GM12878 (cell line): ENCODE data around the gene DIAPH2. TPM values are rescaled to one million over a fixed set of nuclear protein-coding genes. Genes with fewer than 3 reads are reported as not detected.

Experiments used
- ATAC-seq: fragments of 200-7000 bp; cut with Tn5 transposase; 3 replicates; pipeline ENCODE4 v1.9.1; 2020; ENCODE audit warnings: mild to moderate bottlenecking, moderate library complexity
- BruUV-seq: library from RNA; stranded (reverse); fragments of 400-500 nt; replicated peaks from 2 replicates; lab custom pipeline; 2021; lab: Mats Ljungman, UMichigan
- CTCF ChIA-PET: fragments of 300-600 bp; sonication (Branson Sonifier 250); formaldehyde crosslinking; extraction: SDS; loops from one replicate; lab custom pipeline; 2021; ENCODE audit warnings: inconsistent platforms; lab: Yijun Ruan, JAX
- POLR2A ChIA-PET: fragments of 350-600 bp; formaldehyde crosslinking; extraction: SDS; loops from one replicate; lab custom pipeline; 2021; ENCODE audit warnings: inconsistent platforms; lab: Charles Lee
- RAD21 ChIA-PET: fragments of 300-600 bp; sonication (Branson Sonifier 250); formaldehyde crosslinking; loops from one replicate; lab custom pipeline; 2023; ENCODE audit warnings: antibody characterized with exemption; ENCODE audit not compliant: unreplicated experiment; lab: Charles Lee
- SMC1A ChIA-PET: fragments of 300-600 bp; sonication (Branson Sonifier 250); formaldehyde crosslinking; loops from one replicate; lab custom pipeline; 2023; ENCODE audit not compliant: unreplicated experiment, uncharacterized antibody; lab: Charles Lee
- DNase-seq: peaks from one replicate; pipeline ENCODE4 v3.0.0-alpha.2; 2011; ENCODE audit warnings: low read depth, low spot score
- FAIRE-seq: peaks from 3 replicates; lab custom pipeline; 2011; peaks lifted over from hg19 to GRCh38; lab: Jason Lieb, UNC
- H2AFZ ChIP-seq: 2 replicates; pipeline ENCODE4 v1.6.0; 2011; ENCODE audit warnings: low read depth, low read length, control low read depth; ENCODE audit not compliant: control insufficient read depth
- H3K27ac ChIP-seq: 2 replicates; pipeline ENCODE4 v1.5.1; 2011; ENCODE audit warnings: control low read depth; ENCODE audit not compliant: control insufficient read depth, insufficient read depth
- H3K27me3 ChIP-seq, 2 experiments: replicated peaks in 1 of 2; 2 replicates each; pipeline versions ENCODE4 v1.6.0 to v1.6.1; 2011; ENCODE audit warnings: low read length in 1 of 2; ENCODE audit not compliant: control insufficient read depth in 2 of 2, insufficient read depth in 2 of 2
- H3K36me3 ChIP-seq, 2 experiments: 2 replicates each; pipeline ENCODE4 v1.5.1; 2011; ENCODE audit warnings: low read length in 1 of 2; ENCODE audit not compliant: control insufficient read depth in 2 of 2, insufficient read depth in 2 of 2
- H3K4me1 ChIP-seq: 2 replicates; pipeline ENCODE4 v1.6.1; 2011; ENCODE audit warnings: mild to moderate bottlenecking, low read length, moderate library complexity, mixed read lengths; ENCODE audit not compliant: control insufficient read depth, insufficient read depth
- H3K4me2 ChIP-seq: 2 replicates; pipeline ENCODE4 v1.6.0; 2011; ENCODE audit warnings: control low read depth; ENCODE audit not compliant: control insufficient read depth, insufficient read depth
- H3K4me3 ChIP-seq: fragments of 200-600 bp; sonication (generic); 2 replicates; pipeline ENCODE4 v1.5.1; 2016
- H3K79me2 ChIP-seq: 2 replicates; pipeline ENCODE4 v1.6.0; 2011; ENCODE audit warnings: low read length; ENCODE audit not compliant: control insufficient read depth, insufficient read depth
- H3K9ac ChIP-seq: 2 replicates; pipeline ENCODE4 v1.8.0; 2011; ENCODE audit warnings: low read length, control low read depth, mixed read lengths; ENCODE audit not compliant: control insufficient read depth, insufficient read depth
- H3K9me3 ChIP-seq: replicated peaks from 3 replicates; pipeline ENCODE4 v1.5.1; 2011; ENCODE audit warnings: mild to moderate bottlenecking, low read length; ENCODE audit not compliant: control insufficient read depth, insufficient read depth
- H4K20me1 ChIP-seq: 2 replicates; pipeline ENCODE4 v1.6.0; 2011; ENCODE audit not compliant: control insufficient read depth, insufficient read depth
- CREB1 ChIP-seq: IDR thresholded peaks from 2 replicates; pipeline ENCODE4 v1.6.1; 2012; ENCODE audit warnings: low read depth, mild to moderate bottlenecking, inconsistent platforms
- FOXM1 ChIP-seq: IDR thresholded peaks from 2 replicates; pipeline ENCODE4 v1.6.1; 2012; ENCODE audit warnings: low read depth, mild to moderate bottlenecking, inconsistent platforms, low read length, moderate library complexity
- GABPA ChIP-seq: IDR thresholded peaks from 2 replicates; pipeline ENCODE4 v1.6.1; 2014; ENCODE audit warnings: antibody characterized with exemption, low read depth, mild to moderate bottlenecking, inconsistent platforms
- IRF3 ChIP-seq: fragments of 450-650 bp; IDR thresholded peaks from 2 replicates; pipeline ENCODE4 v1.6.1; 2014; ENCODE audit warnings: mild to moderate bottlenecking
- MLLT1 ChIP-seq: fragments of 450-650 bp; IDR thresholded peaks from 2 replicates; pipeline ENCODE4 v1.6.1; 2016; ENCODE audit warnings: mild to moderate bottlenecking
- POLR2AphosphoS2 ChIP-seq: IDR thresholded peaks from 2 replicates; pipeline ENCODE4 v1.6.1; 2011; ENCODE audit warnings: low read depth, mild to moderate bottlenecking, low read length, improper control_type of control experiment, moderate library complexity
- RAD51 ChIP-seq: fragments of 450-650 bp; IDR thresholded peaks from 2 replicates; pipeline ENCODE4 v1.6.1; 2016; ENCODE audit warnings: moderate library complexity, mild to moderate bottlenecking, inconsistent platforms
- RUNX3 ChIP-seq: IDR thresholded peaks from 2 replicates; pipeline ENCODE4 v1.6.1; 2012; ENCODE audit warnings: low read length, inconsistent platforms
- STAT3 ChIP-seq: IDR thresholded peaks from 2 replicates; pipeline ENCODE4 v1.6.1; 2011; ENCODE audit warnings: low read depth, low read length, improper control_type of control experiment
- SUPT20H ChIP-seq: IDR thresholded peaks from 2 replicates; pipeline ENCODE4 v1.6.1; 2011; ENCODE audit warnings: low read depth, mild to moderate bottlenecking, low read length, moderate library complexity, borderline replicate concordance; ENCODE audit not compliant: control insufficient read depth
- TAF1 ChIP-seq: IDR thresholded peaks from 2 replicates; pipeline ENCODE4 v1.6.1; 2011; ENCODE audit warnings: mild to moderate bottlenecking, low read depth, low read length, borderline replicate concordance
- WGBS: methylation state at CpG from one replicate; pipeline ENCODE4 v1.1.6; 2016; ENCODE audit warnings: low lambda C conversion rate; ENCODE audit not compliant: insufficient replicate concordance, insufficient coverage; ENCODE audit errors: missing lambda C conversion rate; 5-methylcytosine and 5-hydroxymethylcytosine counted together
- in situ Hi-C: fragments of 300-500 bp; cut with MboI; formaldehyde crosslinking; loops from 9 replicates; pipeline ENCODE4 v1.14.3; 2018; ENCODE audit warnings: mixed read lengths
- intact Hi-C: fragments of 100-400 bp; cut with micrococcal nuclease; formaldehyde crosslinking; loops from one replicate; pipeline ENCODE4 v1.14.2; 2022; ENCODE audit not compliant: unreplicated experiment
- polyA plus RNA-seq, 11 experiments: library from polyadenylated mRNA; depleted of rRNA in 4 of 11; unstranded in 6 of 11; stranded (reverse) in 5 of 11; fragments of >200 nt; fragmentation: Nextera tagmentation in 4 of 11; fragmentation: Illumina TruSeq in 1 of 11; extraction: Ambion mirVana in 4 of 11; extraction: Trizol in 1 of 11; gene quantifications; 1 replicate in 1 of 11; 2 replicates in 10 of 11; pipeline versions ENCODE4 v1.2.1 to v1.2.3, GENCODE V29; 2011 to 2016; ENCODE audit warnings: inconsistent platforms in 2 of 11, missing spikeins in 2 of 11, low read depth in 1 of 11
- total RNA-seq, 4 experiments: library from RNA; depleted of rRNA in 3 of 4; stranded (reverse); fragments of >200 nt in 3 of 4; fragmentation: Illumina TruSeq in 1 of 4; extraction: Trizol in 1 of 4; gene quantifications; 2 replicates each; pipeline versions ENCODE4 v1.2.1 to v1.2.3, GENCODE V29; 2013 to 2021
- TF ChIP-seq, protein P1 (sequence below): fragments of 450-650 bp; IDR thresholded peaks from 2 replicates; pipeline ENCODE4 v1.6.1; 2017; ENCODE audit warnings: mild to moderate bottlenecking

Gene DIAPH2
- total and polyA plus RNA-seq, 10 of the 15 experiments (the other 5 are each of a cell fraction or from before 2014, with no cell fraction given) = 2.2 to 16.6 (median 8.8) TPM

GRCh38 chrX:97605271-97605670 lies 920.6 kb downstream of the DIAPH2 start:
- ChIA-PET SMC1A (interaction anchor here (1.0 to 1.9 kb wide), 2 partner anchors 14 to 16 kb away, joined by 4 to 5 read pairs; no protein-coding TSS in a partner anchor), POLR2A (interaction anchor here (0.6 kb wide), 1 partner anchor 297 kb away, joined by 7 read pairs; no protein-coding TSS in a partner anchor), RAD21 (no interaction called here), CTCF (no interaction called here)
- ATAC-seq (no peak), DNase-seq (no peak), FAIRE-seq (no peak)
- no TSS peak for BruUV-seq
- intact Hi-C loops (no loop called here), in situ Hi-C loops (no loop called here)
- TF ChIP-seq STAT3 = no peak
- TF ChIP-seq MLLT1 = no peak
- 30% methylated on average over 3 of the region's 3 CpGs for WGBS
- no peaks in the 10 kb centered on the region for H3K4me1 ChIP-seq
- H3K27ac ChIP-seq = no peak overlapping the region
- H3K27me3 ChIP-seq = no peaks in the 10 kb centered on the region
- no peaks in the 10 kb centered on the region for H3K79me2 ChIP-seq
- no peaks in the 10 kb centered on the region for H3K9me3 ChIP-seq
- no peaks in the 10 kb centered on the region for H3K36me3 ChIP-seq
- H4K20me1 ChIP-seq = no peaks in the 10 kb centered on the region
- H3K4me3 ChIP-seq = no peak overlapping the region
- H3K9ac ChIP-seq = no peak overlapping the region
- H3K4me2 ChIP-seq = no peak overlapping the region
- no peak overlapping the region for H2AFZ ChIP-seq

DNA sequence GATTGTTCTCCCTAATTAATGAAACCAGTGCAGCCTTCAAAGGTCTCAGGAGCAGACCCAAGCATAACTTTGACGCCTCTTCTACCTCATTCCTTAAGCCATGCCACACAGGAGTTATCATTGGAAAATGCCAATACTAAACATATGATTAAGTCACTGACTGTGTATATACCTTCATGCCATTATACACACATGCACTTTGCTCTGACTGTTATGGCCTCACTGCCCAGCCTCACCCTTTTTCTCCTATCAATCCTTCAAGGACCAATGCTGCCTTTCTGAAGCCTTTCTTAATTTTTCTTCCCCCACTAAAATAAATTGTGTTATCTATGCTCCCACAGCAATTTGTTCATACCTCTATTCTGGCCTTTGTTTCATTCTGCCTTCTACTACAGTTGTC lies 924.7 kb downstream of the DIAPH2 start:
- POLR2A ChIA-PET = no interaction called here
- Histone ChIP-seq H3K79me2 (no peaks in the 10 kb centered on the region), H3K9ac (no peak overlapping the region), H3K4me3 (no peak overlapping the region), H3K27me3 (no peaks in the 10 kb centered on the region), H4K20me1 (no peaks in the 10 kb centered on the region), H3K9me3 (no peaks in the 10 kb centered on the region), H2AFZ (no peak overlapping the region), H3K36me3 (no peaks in the 10 kb centered on the region), H3K27ac (no peak overlapping the region), H3K4me1 (no peaks in the 10 kb centered on the region), H3K4me2 (no peak overlapping the region)
- FAIRE-seq (no peak), ATAC-seq (no peak), DNase-seq (no peak)
- SMC1A ChIA-PET = no interaction called here
- intact Hi-C loops (no loop called here), in situ Hi-C loops (no loop called here)
- 34% methylated on average over 1 of the region's 1 CpG for WGBS
- RAD21 ChIA-PET = no interaction called here
- CTCF ChIA-PET = no interaction called here
- no TSS peak for BruUV-seq
- TF ChIP-seq TAF1 (no peak), IRF3 (no peak), RAD51 (no peak), GABPA (no peak), POLR2AphosphoS2 (no peak), CREB1 (no peak), RUNX3 (no peak), FOXM1 (no peak), SUPT20H (no peak)
- TF ChIP-seq, protein P1, sequence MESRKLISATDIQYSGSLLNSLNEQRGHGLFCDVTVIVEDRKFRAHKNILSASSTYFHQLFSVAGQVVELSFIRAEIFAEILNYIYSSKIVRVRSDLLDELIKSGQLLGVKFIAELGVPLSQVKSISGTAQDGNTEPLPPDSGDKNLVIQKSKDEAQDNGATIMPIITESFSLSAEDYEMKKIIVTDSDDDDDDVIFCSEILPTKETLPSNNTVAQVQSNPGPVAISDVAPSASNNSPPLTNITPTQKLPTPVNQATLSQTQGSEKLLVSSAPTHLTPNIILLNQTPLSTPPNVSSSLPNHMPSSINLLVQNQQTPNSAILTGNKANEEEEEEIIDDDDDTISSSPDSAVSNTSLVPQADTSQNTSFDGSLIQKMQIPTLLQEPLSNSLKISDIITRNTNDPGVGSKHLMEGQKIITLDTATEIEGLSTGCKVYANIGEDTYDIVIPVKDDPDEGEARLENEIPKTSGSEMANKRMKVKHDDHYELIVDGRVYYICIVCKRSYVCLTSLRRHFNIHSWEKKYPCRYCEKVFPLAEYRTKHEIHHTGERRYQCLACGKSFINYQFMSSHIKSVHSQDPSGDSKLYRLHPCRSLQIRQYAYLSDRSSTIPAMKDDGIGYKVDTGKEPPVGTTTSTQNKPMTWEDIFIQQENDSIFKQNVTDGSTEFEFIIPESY = no peak
